Measurements from ENCODE around the gene DPEP1. TPM values are rescaled to one million over a fixed set of nuclear protein-coding genes. Genes with fewer than 3 reads are reported as not detected.
A peak's percentile ranks its signal among the peaks of the same experiment; 100 is the strongest.

Gene DPEP1
- total RNA-seq, 1 donor from 2014 or later, result not detected

GRCh38 chr16:89653656-89654295, 40.3 kb downstream of the DPEP1 start:
- Histone ChIP-seq H3K9me3 (replicated peaks) (no peaks in the 10 kb centered on the region), H3K36me3 (peaks cover 34% of the 10 kb centered on the region), H3K27ac (replicated peaks) (no peak overlapping the region), H3K4me1 (peaks cover 26% of the 10 kb centered on the region), H3K27me3 (ENCODE audit: low read depth) (no peaks in the 10 kb centered on the region), H3K4me3 (no peak overlapping the region)
- no peak for DNase-seq
- intact Hi-C loops (cut with micrococcal nuclease), result no loop called here
- no peak for TF ChIP-seq CTCF (IDR thresholded peaks at IDR 0.05; ENCODE audit: borderline replicate concordance)

- H3K36me3 ChIP-seq, result peaks cover 28% of the 10 kb centered on the region
- peaks cover 37% of the 10 kb centered on the region for H3K4me1 ChIP-seq
- DNase-seq, result no peak
- H3K27me3 ChIP-seq (ENCODE audit: low read depth), result no peaks in the 10 kb centered on the region
- no peak for TF ChIP-seq CTCF (IDR thresholded peaks at IDR 0.05; ENCODE audit: borderline replicate concordance)
- no peak overlapping the region for H3K4me3 ChIP-seq
- H3K27ac ChIP-seq (replicated peaks), result no peak overlapping the region
- intact Hi-C loops (cut with micrococcal nuclease), result no loop called here
- H3K9me3 ChIP-seq (replicated peaks), result no peaks in the 10 kb centered on the region
These were observed 41.7 kb downstream of the DPEP1 start for GRCh38 chr16:89655062-89655643.

GRCh38 chr16:89656435-89657121, 43.1 kb downstream of the DPEP1 start:
- intact Hi-C loops (cut with micrococcal nuclease), result no loop called here
- Histone ChIP-seq H3K36me3 (peaks cover 26% of the 10 kb centered on the region), H3K9me3 (replicated peaks) (no peaks in the 10 kb centered on the region), H3K4me3 (peak overlapping the region; percentile 86), H3K27ac (replicated peaks) (peak overlapping the region; percentile 87), H3K27me3 (ENCODE audit: low read depth) (no peaks in the 10 kb centered on the region), H3K4me1 (peaks cover 41% of the 10 kb centered on the region)
- DNase-seq, result no peak
- TF ChIP-seq CTCF (IDR thresholded peaks at IDR 0.05; ENCODE audit: borderline replicate concordance), result no peak

GRCh38 chr16:89657442-89658220, 44.2 kb downstream of the DPEP1 start, which contains the start of the genes CHMP1A and SPATA33:
CHMP1A (minus strand) TSS chr16:89657708; CDS start chr16:89657588, 120 bp downstream.
SPATA33 (plus strand) TSS chr16:89657836; CDS start chr16:89657912, 76 bp downstream.
- Histone ChIP-seq H3K36me3 (peaks cover 22% of the 10 kb centered on the region), H3K4me1 (peaks cover 41% of the 10 kb centered on the region), H3K9me3 (replicated peaks) (no peaks in the 10 kb centered on the region), H3K27ac (replicated peaks) (peak within 1 kb of the TSS; percentile 87), H3K27me3 (ENCODE audit: low read depth) (no peaks in the 10 kb centered on the region), H3K4me3 (peak within 1 kb of the TSS; percentile 86)
- TF ChIP-seq CTCF (IDR thresholded peaks at IDR 0.05; ENCODE audit: borderline replicate concordance), result no peak
- intact Hi-C loops (cut with micrococcal nuclease), result no loop called here
- peak; percentile 90 for DNase-seq

GRCh38 chr16:89658221-89658879, 44.9 kb downstream of the DPEP1 start:
- Histone ChIP-seq H3K4me3 (peak overlapping the region; percentile 86), H3K27ac (replicated peaks) (peak overlapping the region; percentile 87), H3K9me3 (replicated peaks) (no peaks in the 10 kb centered on the region), H3K36me3 (peaks cover 18% of the 10 kb centered on the region), H3K27me3 (ENCODE audit: low read depth) (no peaks in the 10 kb centered on the region), H3K4me1 (peaks cover 41% of the 10 kb centered on the region)
- intact Hi-C loops (cut with micrococcal nuclease), result no loop called here
- no peak for DNase-seq
- no peak for TF ChIP-seq CTCF (IDR thresholded peaks at IDR 0.05; ENCODE audit: borderline replicate concordance)
